Heart right ventricle (tissue), 16 donors: Measurements from ENCODE around the gene CA7. TPM values are rescaled to one million over a fixed set of nuclear protein-coding genes. Genes with fewer than 3 reads are reported as not detected.

Experiments
- ATAC-seq, 8 donors: fragments of 200-7000 bp; cut with Tn5 transposase; one replicate each; pipeline ENCODE4 v1.9.1; 2020; ENCODE audit warnings: mild to moderate bottlenecking in 8 of 8, moderate library complexity in 8 of 8, moderate number of reproducible peaks in 1 of 8
- DNase-seq, 2 donors: peaks; one replicate each; pipeline ENCODE4 v3.0.0-alpha.2; 2020
- H3K27ac ChIP-seq, 10 donors: fragments of 200-600 bp; sonication (generic) in 2 of 10; one replicate each; pipeline versions ENCODE4 v1.5.0 to v1.8.0; 2020 to 2022; ENCODE audit warnings: mild to moderate bottlenecking in 3 of 10
- H3K27me3 ChIP-seq, 7 donors: fragments of 200-600 bp; one replicate each; pipeline ENCODE4 v1.8.0; 2021 to 2022; ENCODE audit warnings: mild to moderate bottlenecking in 2 of 7
- H3K36me3 ChIP-seq, 9 donors: fragments of 200-600 bp; sonication (generic) in 1 of 9; one replicate each; pipeline versions ENCODE4 v1.5.0 to v1.8.0; 2020 to 2022; ENCODE audit warnings: mild to moderate bottlenecking in 2 of 9
- H3K4me1 ChIP-seq, 9 donors: fragments of 200-600 bp; sonication (generic) in 1 of 9; one replicate each; pipeline versions ENCODE4 v1.5.0 to v1.8.0; 2020 to 2022; ENCODE audit warnings: mild to moderate bottlenecking in 4 of 9
- H3K4me3 ChIP-seq, 10 donors: fragments of 200-600 bp; sonication (generic) in 2 of 10; one replicate each; pipeline versions ENCODE4 v1.5.0 to v1.8.0; 2020 to 2022; ENCODE audit warnings: mild to moderate bottlenecking in 7 of 10, moderate library complexity in 2 of 10
- H3K9me3 ChIP-seq, 11 donors: fragments of 200-600 bp in 10 of 11; sonication (generic) in 2 of 11; one replicate each; pipeline versions ENCODE4 v1.5.0 to v1.8.0; 2013 to 2022; ENCODE audit warnings: mild to moderate bottlenecking in 2 of 11, control low read depth in 1 of 11, moderate library complexity in 1 of 11
- WGBS, 2 donors: extraction: QIAGEN DNeasy Blood & Tissue Kit; methylation state at CpG; one replicate each; pipeline ENCODE4 v1.1.7; 2013; ENCODE audit warnings: inconsistent platforms in 1 of 2; 5-methylcytosine and 5-hydroxymethylcytosine counted together
- intact Hi-C, 10 donors: fragments of 100-400 bp; cut with DNase I; formaldehyde crosslinking; loops; one replicate each; pipeline versions ENCODE4 v1.11.1 to v1.14.2; 2022
- polyA plus RNA-seq, 2 donors: library from polyadenylated mRNA; stranded (reverse); fragments of 200-250 nt; gene quantifications; one replicate each; pipeline ENCODE4 v1.2.3, GENCODE V29; 2013
- total RNA-seq, 10 donors: library from RNA; stranded (reverse); fragmentation: NEBNext Ultra II Directional in 3 of 10; extraction: Animal tissue kit (Norgen Biotek cat#: 25700) in 3 of 10; gene quantifications; one replicate each; pipeline versions ENCODE4 v1.2.1 to v1.2.4, GENCODE V29; 2021 to 2023
- TF ChIP-seq, protein P1 (sequence below), 9 donors: fragments of 200-600 bp; sonication (generic) in 2 of 9; IDR thresholded peaks; one replicate each; pipeline versions ENCODE4 v1.5.0 to v1.8.0; 2021 to 2022; ENCODE audit warnings: antibody characterized with exemption in 9 of 9, mild to moderate bottlenecking in 5 of 9, moderate library complexity in 1 of 9
- donor health status: Arrhythmogenic right ventricular cardiomyopathy.
- donor health status: ischemic (EF 13 %, LVEDD 7.1; RV severe dilation, severe dysfunction).
- donor health status: healthy with polysubstance abuse.
- donor health status: DM: no; HTN: yes; CAD: no.
- donor health status: DM: no; HTN: no; CAD: no.
- donor health status: ischemic (EF 25% LVEDD 6.9; RV normal size, moderate dysfunction).
- donor health status: ischemic (EF 25% LVEDD 5.7; RV mildly dilated, moderate dysfunction).
- donor health status: healthy.
- donor health status: DM: yes; HTN: yes; CAD: no.
- donor health status: Ischemic cardiomyopathy.
- donor health status: ischemic (EF 35%, LVEDD 5.7; RV mildly dilated, moderate dysfunction).
- donor health status: nonischemic (EF 11% LVEDD 7.7; RV severe dilation, severe dysfunction).
- donor health status: DM: yes; HTN: yes; CAD: no.
- donor health status: PGD.
- donor health status: ischemic (EF 29% LVEDD 5.4; RV normal size, mild dysfunction).
- donor health status: nonischemic (EF 23%, LVEDD 6.1; RV moderate dilation, normal function).

The CA7 gene
- total and polyA plus RNA-seq, 12 donors, result not detected

DNA sequence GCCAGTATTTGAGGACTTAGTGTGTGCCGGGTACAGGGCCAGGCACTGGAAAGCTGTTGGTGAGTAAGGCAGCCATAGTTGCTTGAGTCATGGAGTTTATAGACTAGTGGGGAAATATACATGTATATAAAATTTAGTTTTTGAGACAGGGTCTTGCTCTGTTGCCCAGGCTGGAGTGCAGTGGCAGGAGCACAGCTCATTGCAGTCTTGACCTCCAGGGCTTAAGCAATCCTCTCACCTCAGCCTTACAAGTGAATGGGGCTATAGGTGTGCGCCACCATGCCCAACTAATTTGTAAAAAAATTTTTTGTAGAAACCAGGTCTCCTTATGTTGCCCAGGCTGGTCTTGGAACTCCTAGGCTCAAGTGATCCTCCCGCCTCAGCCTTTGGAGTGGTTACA, 38.5 kb downstream of the CA7 start:
- no peak for ATAC-seq
- 98 to 99% methylated on average over 3 of the region's 3 CpGs for WGBS, 2 donors
- no peak overlapping the region for H3K27ac ChIP-seq

DNA sequence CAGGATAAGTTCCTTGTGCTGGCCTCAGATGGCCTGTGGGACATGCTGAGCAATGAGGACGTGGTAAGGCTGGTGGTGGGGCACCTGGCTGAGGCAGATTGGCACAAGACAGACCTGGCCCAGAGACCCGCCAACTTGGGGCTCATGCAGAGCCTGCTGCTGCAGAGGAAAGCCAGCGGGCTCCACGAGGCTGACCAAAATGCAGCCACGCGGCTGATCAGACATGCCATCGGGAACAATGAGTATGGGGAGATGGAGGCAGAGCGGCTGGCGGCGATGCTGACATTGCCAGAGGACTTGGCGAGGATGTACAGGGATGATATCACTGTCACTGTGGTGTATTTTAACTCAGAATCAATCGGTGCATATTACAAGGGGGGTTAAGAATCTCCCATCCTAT, 41.3 kb downstream of the CA7 start:
- H3K9me3 ChIP-seq, result no peaks in the 10 kb centered on the region
- intact Hi-C loops, result no loop called here
- H3K36me3 ChIP-seq, result peaks cover 0 to 50% (median 13%) of the 10 kb centered on the region in 9 donors
- no peaks in the 10 kb centered on the region for H3K27me3 ChIP-seq
- TF ChIP-seq, protein P1, sequence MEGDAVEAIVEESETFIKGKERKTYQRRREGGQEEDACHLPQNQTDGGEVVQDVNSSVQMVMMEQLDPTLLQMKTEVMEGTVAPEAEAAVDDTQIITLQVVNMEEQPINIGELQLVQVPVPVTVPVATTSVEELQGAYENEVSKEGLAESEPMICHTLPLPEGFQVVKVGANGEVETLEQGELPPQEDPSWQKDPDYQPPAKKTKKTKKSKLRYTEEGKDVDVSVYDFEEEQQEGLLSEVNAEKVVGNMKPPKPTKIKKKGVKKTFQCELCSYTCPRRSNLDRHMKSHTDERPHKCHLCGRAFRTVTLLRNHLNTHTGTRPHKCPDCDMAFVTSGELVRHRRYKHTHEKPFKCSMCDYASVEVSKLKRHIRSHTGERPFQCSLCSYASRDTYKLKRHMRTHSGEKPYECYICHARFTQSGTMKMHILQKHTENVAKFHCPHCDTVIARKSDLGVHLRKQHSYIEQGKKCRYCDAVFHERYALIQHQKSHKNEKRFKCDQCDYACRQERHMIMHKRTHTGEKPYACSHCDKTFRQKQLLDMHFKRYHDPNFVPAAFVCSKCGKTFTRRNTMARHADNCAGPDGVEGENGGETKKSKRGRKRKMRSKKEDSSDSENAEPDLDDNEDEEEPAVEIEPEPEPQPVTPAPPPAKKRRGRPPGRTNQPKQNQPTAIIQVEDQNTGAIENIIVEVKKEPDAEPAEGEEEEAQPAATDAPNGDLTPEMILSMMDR (IDR thresholded peaks at IDR 0.05), result no peak
- H3K4me3 ChIP-seq, result no peak overlapping the region
- DNase-seq, result no peak
- H3K4me1 ChIP-seq, result peaks cover 0 to 14% (median 9%) of the 10 kb centered on the region in 9 donors
- no peak for ATAC-seq
- WGBS, 2 donors, result 91 to 94% methylated on average over 12 of the region's 12 CpGs
- H3K27ac ChIP-seq, result no peak overlapping the region

More for the DNA sequence above, 38.5 kb downstream of the CA7 start:
- Histone ChIP-seq H3K36me3 (peaks cover 0 to 45% (median 13%) of the 10 kb centered on the region in 9 donors), H3K4me3 (no peak overlapping the region), H3K9me3 (no peaks in the 10 kb centered on the region), H3K27me3 (no peaks in the 10 kb centered on the region), H3K4me1 (peaks cover 0 to 25% (median 9%) of the 10 kb centered on the region in 9 donors)
- DNase-seq, result no peak
- intact Hi-C loops, result no loop called here
- TF ChIP-seq, protein P1 (IDR thresholded peaks at IDR 0.05), result no peak

GRCh38 chr16:66886321-66886720, 42.1 kb downstream of the CA7 start:
- H3K27me3 ChIP-seq, result no peaks in the 10 kb centered on the region
- TF ChIP-seq, protein P1 (IDR thresholded peaks at IDR 0.05), result no peak
- ATAC-seq, result no peak
- DNase-seq, result no peak
- 78 to 85% methylated on average over 2 of the region's 2 CpGs for WGBS, 2 donors
- no peak overlapping the region for H3K27ac ChIP-seq
- intact Hi-C loops, result no loop called here
- no peaks in the 10 kb centered on the region for H3K9me3 ChIP-seq
- peaks cover 0 to 53% (median 13%) of the 10 kb centered on the region in 9 donors for H3K36me3 ChIP-seq
- peaks cover 0 to 7% (median 3%) of the 10 kb centered on the region in 9 donors for H3K4me1 ChIP-seq
- no peak overlapping the region for H3K4me3 ChIP-seq

DNA sequence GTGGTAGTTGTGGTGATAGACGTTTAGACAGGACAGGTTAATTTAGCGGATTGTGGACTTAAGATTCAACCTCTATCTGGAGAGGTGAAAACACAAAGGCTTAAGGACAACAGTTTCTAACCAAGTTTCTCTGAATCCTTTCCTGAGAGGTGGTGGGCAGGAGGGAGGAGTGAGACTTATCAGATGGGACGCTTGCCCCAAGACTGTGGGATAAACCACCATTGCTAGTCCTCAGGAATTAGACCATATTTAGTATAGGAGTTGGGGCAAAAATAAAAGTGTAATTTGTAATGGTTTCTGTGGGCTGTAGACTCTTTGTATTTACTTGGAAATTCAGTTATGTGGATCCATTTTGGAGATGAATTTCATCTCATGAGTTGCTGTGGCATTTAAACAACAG, 42.7 kb downstream of the CA7 start:
- Histone ChIP-seq H3K4me1 (peaks cover 0 to under 1% (median 0%) of the 10 kb centered on the region in 9 donors), H3K27me3 (no peaks in the 10 kb centered on the region), H3K36me3 (peaks cover 0 to 53% (median 13%) of the 10 kb centered on the region in 9 donors), H3K27ac (no peak overlapping the region), H3K9me3 (no peaks in the 10 kb centered on the region), H3K4me3 (no peak overlapping the region)
- no peak for DNase-seq
- no peak for ATAC-seq
- intact Hi-C loops, result no loop called here
- TF ChIP-seq, protein P1 (IDR thresholded peaks at IDR 0.05), result no peak
- 79 to 82% methylated on average over 3 of the region's 3 CpGs for WGBS, 2 donors
